G401.6 (cell line): ENCODE data around the gene WDPCP.
"Not testable (repeated sequence)": the region's sequence is repeated elsewhere in the genome, so short reads cannot be mapped to it uniquely, and the experiment has no call there.

ENCODE experiments used
- FAIRE-seq: peaks from 2 replicates; lab custom pipeline; 2012; peaks lifted over from hg19 to GRCh38; lab: Jason Lieb, UNC

WDPCP gene

GRCh38 chr2:63444565-63445288, 143.6 kb downstream of the WDPCP start:
- FAIRE-seq: peak; percentile 39

DNA sequence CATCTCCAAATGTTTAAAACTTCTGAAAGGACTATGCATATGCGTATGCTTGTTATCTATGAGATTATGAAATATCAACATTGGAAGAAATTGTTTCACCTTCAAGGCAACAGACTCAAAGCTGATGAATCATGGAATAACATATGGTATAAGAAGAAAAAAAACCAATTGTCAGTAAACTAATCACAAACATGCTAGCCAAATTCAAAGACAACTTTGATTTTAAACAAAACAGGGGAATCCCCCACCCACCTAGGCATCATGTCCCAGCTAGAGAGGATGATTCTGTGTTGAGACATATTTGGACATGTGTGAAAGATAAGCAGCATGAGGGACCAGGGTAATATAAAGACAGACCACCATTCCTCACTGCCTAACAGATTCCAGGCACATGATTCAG, 147.7 kb downstream of the WDPCP start:
- no peak for FAIRE-seq

GRCh38 chr2:63438181-63438580, 150.1 kb downstream of the WDPCP start:
- no peak for FAIRE-seq

DNA sequence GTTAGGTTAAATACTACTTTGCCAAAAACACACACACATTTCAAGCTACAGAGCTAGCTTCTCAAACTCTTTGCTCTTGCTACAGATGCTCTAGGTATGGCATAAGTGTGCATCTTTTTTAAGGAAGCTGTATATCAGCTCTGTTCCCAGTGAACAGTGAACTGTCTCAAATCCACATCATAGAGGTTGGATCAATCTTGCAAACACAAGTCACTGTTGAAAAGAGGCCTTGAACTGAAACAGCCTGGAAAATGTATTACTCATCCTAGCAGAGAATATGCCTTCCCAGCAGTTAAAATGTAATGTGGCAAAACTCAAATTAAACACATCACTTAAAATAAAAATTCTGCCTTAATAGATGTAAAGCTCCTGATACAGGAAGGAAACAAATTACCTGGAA, 151.8 kb downstream of the WDPCP start:
- no peak for FAIRE-seq

GRCh38 chr2:63435070-63435469, 153.2 kb downstream of the WDPCP start:
- no peak for FAIRE-seq

GRCh38 chr2:63434024-63435001, 154.0 kb downstream of the WDPCP start:
- no peak for FAIRE-seq

- FAIRE-seq: no peak
These were observed 155.9 kb downstream of the WDPCP start for GRCh38 chr2:63432373-63432772.

GRCh38 chr2:63425606-63426005, 162.7 kb downstream of the WDPCP start:
- no peak for FAIRE-seq

- no peak for FAIRE-seq
These were observed 163.2 kb downstream of the WDPCP start for GRCh38 chr2:63425079-63425416.

DNA sequence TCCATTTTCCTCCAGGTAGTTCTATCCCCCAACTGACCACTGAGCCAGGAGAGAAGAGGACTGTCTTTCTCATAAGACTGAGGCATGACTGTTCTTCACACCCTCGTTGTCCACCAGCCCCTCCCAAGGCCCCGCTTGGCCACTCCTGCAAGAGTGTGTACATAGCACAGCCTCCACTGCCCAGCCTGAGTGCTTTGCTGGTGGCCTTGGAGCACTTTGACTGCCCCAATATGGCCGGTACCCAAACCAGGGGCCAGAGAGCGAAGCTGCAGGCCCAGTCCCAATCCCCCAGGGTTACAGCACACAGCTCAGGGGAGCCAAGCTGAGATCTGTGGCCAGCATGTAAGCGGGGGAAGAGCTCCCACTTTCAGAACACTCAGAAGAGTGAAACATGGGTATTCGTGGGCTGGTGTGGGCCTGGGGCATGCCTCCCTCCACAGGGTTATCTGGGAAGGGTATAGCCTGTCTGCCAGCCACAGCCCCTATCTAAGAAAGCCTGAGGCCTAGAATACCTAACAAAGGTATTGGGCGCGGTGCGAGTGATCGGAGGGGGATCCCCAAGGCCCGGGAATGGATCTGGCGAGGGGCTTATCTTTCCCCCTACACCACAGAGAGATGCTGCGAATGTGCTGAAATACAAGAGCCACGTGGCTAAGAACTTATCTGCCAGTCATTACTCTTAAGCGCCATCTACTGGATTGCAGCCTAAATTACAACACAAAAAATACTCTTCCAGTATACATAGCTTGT, 163.8 kb downstream of the WDPCP start:
- FAIRE-seq: peak; percentile 76

DNA sequence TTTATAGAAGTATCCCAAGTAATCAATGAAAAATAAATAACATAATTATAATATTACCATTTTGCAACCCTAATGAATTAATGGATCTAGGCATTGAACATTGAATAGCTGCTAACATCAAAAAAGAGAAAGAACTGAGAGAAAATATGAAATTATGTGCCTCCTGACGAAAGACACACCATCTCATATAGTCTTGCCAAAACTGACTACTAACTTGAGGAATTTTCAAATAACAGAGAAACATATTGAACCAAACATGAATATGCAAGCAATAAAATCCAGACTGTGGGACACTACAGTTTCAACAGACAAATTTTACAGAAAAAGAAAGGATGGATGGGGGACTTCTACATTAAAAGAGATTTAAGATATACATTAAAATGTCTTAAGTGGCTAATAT, 165.7 kb downstream of the WDPCP start:
- no peak for FAIRE-seq

- FAIRE-seq: no peak
These were observed 179.7 kb downstream of the WDPCP start for GRCh38 chr2:63408530-63408929.

DNA sequence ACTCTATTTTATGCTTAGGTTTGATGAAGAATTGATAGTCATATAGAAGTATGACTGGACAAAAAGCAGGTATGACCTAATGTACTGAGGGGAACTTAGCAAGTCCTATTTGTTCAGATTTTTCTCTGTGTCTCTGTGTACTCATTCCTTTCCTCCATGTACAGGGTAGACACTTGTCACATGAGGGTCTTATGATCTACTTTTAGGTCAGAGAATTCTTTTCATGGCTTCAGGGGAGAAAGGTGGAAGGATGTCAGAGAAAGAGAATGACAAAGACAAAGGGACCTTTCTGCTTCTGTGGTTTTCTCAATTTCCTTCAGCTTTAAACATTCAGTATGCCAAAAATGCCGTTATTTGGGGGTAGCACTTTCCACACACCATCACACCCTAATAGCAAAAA, 181.6 kb downstream of the WDPCP start:
- FAIRE-seq: no peak

DNA sequence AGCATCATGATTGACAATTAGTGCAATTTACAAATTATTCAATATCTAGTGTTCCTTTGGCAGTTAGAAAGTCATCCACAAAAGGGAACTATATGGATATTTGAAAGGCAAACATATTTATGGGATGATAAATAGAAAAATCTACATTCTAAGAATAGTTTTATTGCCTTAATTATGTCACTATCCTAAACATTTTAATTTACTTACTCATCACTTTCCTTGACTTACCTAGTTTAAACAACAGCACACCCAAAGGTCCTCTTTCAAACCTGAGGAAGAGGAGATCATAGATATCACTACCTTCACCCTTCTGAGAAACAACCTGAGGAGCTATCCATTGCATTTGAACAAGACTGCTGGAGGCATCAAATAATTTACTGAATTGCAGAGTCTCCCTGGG, 184.5 kb downstream of the WDPCP start:
- FAIRE-seq: no peak

GRCh38 chr2:63402889-63403288, 185.4 kb downstream of the WDPCP start:
- not testable (repeated sequence) for FAIRE-seq

- no peak for FAIRE-seq
These were observed 189.1 kb downstream of the WDPCP start for GRCh38 chr2:63399156-63399555.

GRCh38 chr2:63379451-63379850, 208.8 kb downstream of the WDPCP start:
- no peak for FAIRE-seq

DNA sequence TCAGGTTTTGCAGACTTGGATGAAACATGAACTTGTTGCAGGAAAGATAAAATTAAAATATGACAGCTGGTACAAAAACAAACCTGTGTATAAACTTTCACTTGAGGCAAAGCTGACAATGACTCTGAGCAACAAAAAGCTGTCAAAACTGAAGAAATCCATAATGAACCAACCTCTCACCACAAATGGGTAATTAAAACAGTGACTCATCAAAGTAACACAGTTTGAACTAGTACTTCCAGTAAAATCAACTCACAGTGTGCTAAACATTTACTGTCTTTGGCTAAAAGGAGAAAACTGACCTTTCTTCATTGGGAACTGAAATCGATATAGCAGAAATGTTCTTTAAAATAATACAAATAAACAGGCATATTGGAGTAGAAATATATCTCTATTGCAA, 209.7 kb downstream of the WDPCP start:
- FAIRE-seq: no peak

- no peak for FAIRE-seq
These were observed 213.9 kb downstream of the WDPCP start for GRCh38 chr2:63374341-63374740.

DNA sequence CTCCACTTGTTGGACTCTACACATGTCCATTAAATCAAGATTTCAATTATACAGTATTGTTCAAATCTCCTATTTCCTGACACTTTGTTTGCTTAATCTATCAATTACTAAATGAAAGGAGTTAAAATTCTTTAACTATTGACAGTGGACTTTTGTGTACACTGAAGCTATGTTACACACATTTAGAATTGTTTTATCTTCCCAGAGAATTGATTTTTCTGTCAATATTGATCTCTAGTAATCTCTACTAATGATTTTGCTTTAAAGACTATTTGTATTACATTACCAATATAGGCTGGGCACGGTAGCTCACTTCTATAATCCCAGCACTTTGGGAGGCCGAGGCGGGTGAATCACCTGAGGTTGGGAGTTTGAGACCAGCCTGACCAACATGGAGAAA, 215.7 kb downstream of the WDPCP start:
- no peak for FAIRE-seq

GRCh38 chr2:63369146-63369545, 219.1 kb downstream of the WDPCP start:
- no peak for FAIRE-seq

DNA sequence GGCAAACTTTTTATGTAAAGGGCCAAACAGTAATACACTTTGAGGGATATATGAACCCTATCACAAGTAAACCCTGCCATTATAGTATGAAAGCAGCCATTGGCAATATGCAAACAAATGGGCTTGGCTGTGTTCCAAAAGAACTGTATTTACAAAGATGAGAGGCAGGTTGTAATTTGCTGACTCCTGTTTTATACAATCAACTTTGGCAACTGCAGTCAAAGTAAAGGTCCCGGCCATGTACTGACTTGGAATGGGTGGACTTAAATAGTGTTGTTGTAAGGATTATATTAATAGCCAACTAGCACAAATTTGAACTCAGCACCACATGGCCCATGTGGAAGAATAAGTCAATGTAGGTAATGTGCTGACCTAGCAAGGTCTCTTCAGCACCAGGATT, 223.4 kb downstream of the WDPCP start:
- no peak for FAIRE-seq

- FAIRE-seq: not testable (repeated sequence)
These were observed 230.6 kb downstream of the WDPCP start for GRCh38 chr2:63357722-63358121.
